Rectal smooth muscle tissue (tissue), 1 donor: Measurements from ENCODE around the gene ADAP1.
A peak's percentile ranks its signal among the peaks of the same experiment; 100 is the strongest.
"Not testable (repeated sequence)": the region's sequence is repeated elsewhere in the genome, so short reads cannot be mapped to it uniquely, and the experiment has no call there.

Experiments used
- H3K27ac ChIP-seq: one replicate; pipeline ENCODE4 v1.7.0; 2013; ENCODE audit warnings: low read depth, low read length, inconsistent platforms
- H3K27me3 ChIP-seq: one replicate; pipeline ENCODE4 v1.7.0; 2013; ENCODE audit warnings: low read length; ENCODE audit not compliant: control insufficient read depth, insufficient read depth
- H3K36me3 ChIP-seq: one replicate; pipeline ENCODE4 v1.7.0; 2013; ENCODE audit warnings: low read length; ENCODE audit not compliant: control insufficient read depth, insufficient read depth
- H3K4me1 ChIP-seq: one replicate; pipeline ENCODE4 v1.7.0; 2013; ENCODE audit warnings: low read length; ENCODE audit not compliant: control insufficient read depth, insufficient read depth
- H3K4me3 ChIP-seq: one replicate; pipeline ENCODE4 v1.7.0; 2013; ENCODE audit warnings: low read length
- H3K9ac ChIP-seq: one replicate; pipeline ENCODE4 v1.7.0; 2013; ENCODE audit warnings: low read length

Gene ADAP1

GRCh38 chr7:966291-967069, 12.0 kb upstream of the ADAP1 start:
- peaks cover 18% of the 10 kb centered on the region for H3K4me1 ChIP-seq
- H3K27ac ChIP-seq = no peak overlapping the region
- H3K36me3 ChIP-seq = peaks cover 35% of the 10 kb centered on the region
- peaks cover 4% of the 10 kb centered on the region for H3K27me3 ChIP-seq
- H3K9ac ChIP-seq = no peak overlapping the region
- H3K4me3 ChIP-seq = no peak overlapping the region

GRCh38 chr7:964401-965231, 10.1 kb upstream of the ADAP1 start:
- Histone ChIP-seq H3K9ac (no peak overlapping the region), H3K27ac (peak overlapping the region; percentile 84), H3K4me3 (no peak overlapping the region), H3K27me3 (peaks cover 4% of the 10 kb centered on the region), H3K36me3 (peaks cover 26% of the 10 kb centered on the region), H3K4me1 (peaks cover 30% of the 10 kb centered on the region)

DNA sequence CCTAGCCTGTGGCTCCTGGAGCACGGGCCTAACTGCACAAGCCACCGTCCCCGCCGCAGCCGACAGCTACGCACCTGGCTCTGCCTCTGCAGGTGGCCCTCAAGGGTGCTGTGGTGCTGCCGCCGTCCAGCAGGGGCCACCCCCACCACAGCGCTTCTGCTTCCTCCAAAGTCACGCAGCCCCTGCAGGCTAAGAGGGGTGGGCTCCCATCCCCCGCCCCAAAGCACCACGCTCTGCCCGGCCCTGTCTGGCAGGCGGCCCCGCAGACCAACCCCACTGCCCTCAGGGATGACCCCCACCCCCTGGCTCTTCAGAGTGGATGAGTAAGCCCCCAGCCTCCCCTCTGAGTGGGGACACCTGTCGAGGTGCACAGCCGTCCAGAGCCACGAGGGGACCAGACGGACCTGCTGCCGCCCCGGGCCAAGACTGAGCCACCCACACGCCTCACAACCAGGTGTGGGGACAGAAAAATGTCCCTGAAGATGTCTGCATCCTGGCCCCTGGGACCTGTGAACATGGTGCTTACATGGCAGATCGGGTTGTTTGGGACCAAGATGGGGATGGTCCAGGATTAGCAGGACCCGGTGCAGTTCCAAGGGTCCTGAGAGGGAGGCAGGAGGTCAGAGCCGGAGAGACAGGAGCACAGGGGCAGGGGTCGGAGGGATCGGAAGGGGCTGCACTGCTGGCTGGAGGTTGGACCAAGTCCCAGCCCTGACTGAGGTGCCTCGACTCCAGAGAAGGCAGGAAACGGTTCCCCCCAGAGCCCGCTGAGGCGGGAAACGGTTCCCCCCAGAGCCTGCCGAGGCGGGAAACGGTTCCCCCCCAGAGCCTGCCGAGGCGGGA, 9.0 kb upstream of the ADAP1 start:
- peak overlapping the region; percentile 13 for H3K4me3 ChIP-seq
- peaks cover 30% of the 10 kb centered on the region for H3K4me1 ChIP-seq
- peaks cover 16% of the 10 kb centered on the region for H3K36me3 ChIP-seq
- no peak overlapping the region for H3K9ac ChIP-seq
- peak overlapping the region; percentile 84 for H3K27ac ChIP-seq
- peaks cover 4% of the 10 kb centered on the region for H3K27me3 ChIP-seq

DNA sequence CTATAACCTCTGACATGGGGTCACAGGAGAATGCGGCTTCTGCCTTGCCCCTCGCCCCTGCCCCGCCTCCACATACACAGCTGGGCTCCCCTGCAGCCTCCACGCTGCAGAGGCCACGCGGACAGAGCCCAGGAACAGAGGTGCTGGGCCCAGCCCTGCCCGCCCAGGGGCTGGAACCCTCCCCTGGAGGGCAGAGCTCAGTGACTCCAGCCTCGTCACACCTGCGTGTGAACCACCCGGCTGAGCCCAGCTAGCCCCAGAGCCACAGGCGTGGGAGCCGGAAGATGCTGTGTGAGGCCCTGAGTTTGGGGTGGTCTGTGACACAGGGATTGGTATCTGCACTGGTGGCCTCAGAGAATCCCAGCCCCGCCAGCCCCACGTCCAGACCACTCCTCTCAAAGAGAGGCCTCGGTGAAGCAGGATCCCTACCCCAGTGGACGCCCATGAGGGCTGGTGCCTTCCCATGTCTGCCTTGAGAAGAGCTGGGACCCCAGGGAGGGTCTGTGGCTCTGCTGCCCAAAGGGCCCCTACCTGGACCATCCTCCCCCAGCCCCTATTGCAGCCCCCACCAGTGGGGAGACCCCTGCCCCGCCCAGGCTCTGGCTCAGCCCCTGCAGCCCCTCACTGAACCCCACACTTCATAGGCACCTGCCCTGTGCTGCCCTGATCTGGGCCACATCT, 8.1 kb upstream of the ADAP1 start:
- no peak overlapping the region for H3K9ac ChIP-seq
- peaks cover 7% of the 10 kb centered on the region for H3K36me3 ChIP-seq
- peaks cover 4% of the 10 kb centered on the region for H3K27me3 ChIP-seq
- peaks cover 30% of the 10 kb centered on the region for H3K4me1 ChIP-seq
- no peak overlapping the region for H3K4me3 ChIP-seq
- H3K27ac ChIP-seq = no peak overlapping the region

- peaks cover 30% of the 10 kb centered on the region for H3K4me1 ChIP-seq
- peaks cover 4% of the 10 kb centered on the region for H3K27me3 ChIP-seq
- no peak overlapping the region for H3K4me3 ChIP-seq
- no peaks in the 10 kb centered on the region for H3K36me3 ChIP-seq
- peak overlapping the region; percentile 78 for H3K27ac ChIP-seq
- H3K9ac ChIP-seq = no peak overlapping the region
Measured at GRCh38 chr7:961546-962400, 7.3 kb upstream of the ADAP1 start.

DNA sequence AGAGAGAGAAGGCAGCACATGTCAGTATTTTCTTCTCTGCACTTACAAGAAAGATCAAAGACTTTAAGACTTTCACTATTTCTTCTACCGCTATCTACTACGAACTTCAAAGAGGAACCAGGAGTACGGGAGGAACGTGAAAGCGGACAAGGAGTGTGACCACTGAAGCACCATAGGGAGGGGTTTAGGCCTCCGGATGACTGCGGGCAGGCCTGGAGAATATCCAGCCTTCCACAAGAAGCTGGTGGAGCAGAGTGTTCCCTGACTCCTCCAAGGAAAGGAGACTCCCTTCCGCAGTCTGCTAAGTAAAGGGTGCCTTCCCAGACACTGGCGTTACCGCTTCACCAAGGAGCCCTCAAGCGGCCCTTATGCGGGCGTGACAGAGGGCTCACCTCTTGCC, 6.5 kb upstream of the ADAP1 start:
- not testable (repeated sequence) for H3K9ac ChIP-seq, H3K27me3 ChIP-seq, H3K4me3 ChIP-seq, H3K36me3 ChIP-seq
- Histone ChIP-seq H3K27ac (peak overlapping the region; percentile 78), H3K4me1 (peaks cover 30% of the 10 kb centered on the region)

GRCh38 chr7:960269-960871, 5.9 kb upstream of the ADAP1 start:
- peak overlapping the region; percentile 78 for H3K27ac ChIP-seq
- no peak overlapping the region for H3K9ac ChIP-seq
- H3K4me3 ChIP-seq = peak overlapping the region; percentile 37
- peaks cover 29% of the 10 kb centered on the region for H3K4me1 ChIP-seq
- H3K27me3 ChIP-seq = peaks cover 4% of the 10 kb centered on the region
- no peaks in the 10 kb centered on the region for H3K36me3 ChIP-seq

GRCh38 chr7:959740-960139, 5.3 kb upstream of the ADAP1 start:
- H3K4me3 ChIP-seq, H3K9ac ChIP-seq, H3K36me3 ChIP-seq, H3K27me3 ChIP-seq: not testable (repeated sequence)
- peaks cover 26% of the 10 kb centered on the region for H3K4me1 ChIP-seq
- H3K27ac ChIP-seq = peak overlapping the region; percentile 78

- H3K4me3 ChIP-seq = no peak overlapping the region
- peaks cover 4% of the 10 kb centered on the region for H3K27me3 ChIP-seq
- H3K36me3 ChIP-seq = no peaks in the 10 kb centered on the region
Measured at GRCh38 chr7:959271-959670, 4.8 kb upstream of the ADAP1 start.

GRCh38 chr7:958221-959200, 4.0 kb upstream of the ADAP1 start:
- Histone ChIP-seq H3K27ac (no peak overlapping the region), H3K36me3 (no peaks in the 10 kb centered on the region), H3K4me3 (no peak overlapping the region), H3K27me3 (peaks cover 4% of the 10 kb centered on the region), H3K4me1 (peaks cover 15% of the 10 kb centered on the region), H3K9ac (no peak overlapping the region)

More at GRCh38 chr7:959271-959670, 4.8 kb upstream of the ADAP1 start:
- no peak overlapping the region for H3K27ac ChIP-seq
- H3K4me1 ChIP-seq = peaks cover 21% of the 10 kb centered on the region
- no peak overlapping the region for H3K9ac ChIP-seq
